ENCODE measurements around the gene AXIN2.

- TF ChIP-seq CTCF (IDR thresholded peaks at IDR 0.05 in 2 of 3, conservative IDR thresholded peaks at IDR 0.05 in 1 of 3; ENCODE audit: control insufficient read depth in 2 of 3, extremely low read depth in 1 of 3, insufficient read depth in 1 of 3, low read depth in 3 of 3, low read length in 3 of 3) (no peak), POLR2A (IDR thresholded peaks at IDR 0.05; ENCODE audit: low read depth, low read length) (no peak), EZH2 (IDR thresholded peaks at IDR 0.05; ENCODE audit: borderline replicate concordance, control insufficient read depth, low read depth, low read length) (no peak), YY1 (IDR thresholded peaks at IDR 0.05; ENCODE audit: low read depth, low read length) (no peak), IRF3 (IDR thresholded peaks at IDR 0.05) (no peak), KAT2A (conservative IDR thresholded peaks at IDR 0.05; ENCODE audit: control insufficient read depth, low read depth, low read length) (no peak), TAF1 (IDR thresholded peaks at IDR 0.05; ENCODE audit: borderline replicate concordance, low read depth, low read length) (no peak), ZBTB33 (IDR thresholded peaks at IDR 0.05) (no peak), GABPA (IDR thresholded peaks at IDR 0.05; ENCODE audit: low read depth) (no peak), HDAC2 (IDR thresholded peaks at IDR 0.05) (no peak), RFX5 (IDR thresholded peaks at IDR 0.05; ENCODE audit: low read depth, low read length) (no peak), MTA2 (IDR thresholded peaks at IDR 0.05; ENCODE audit: low read depth) (no peak), USF2 (IDR thresholded peaks at IDR 0.05; ENCODE audit: borderline replicate concordance, low read depth, low read length) (no peak)
Measured at GRCh38 chr17:65558311-65558682, 3.2 kb downstream of the AXIN2 start.
